GM19025 (cell line): ENCODE results near the gene MED16.
"Not testable (repeated sequence)": the region's sequence is repeated elsewhere in the genome, so short reads cannot be mapped to it uniquely, and the experiment has no call there.

Source experiments
- ATAC-seq: cut with Tn5 transposase; IDR thresholded peaks from one replicate; pipeline ENCODE4 v1.9.1; 2021; ENCODE audit warnings: mild to moderate bottlenecking, low read depth, moderate library complexity; ENCODE audit not compliant: unreplicated experiment

MED16 gene

DNA sequence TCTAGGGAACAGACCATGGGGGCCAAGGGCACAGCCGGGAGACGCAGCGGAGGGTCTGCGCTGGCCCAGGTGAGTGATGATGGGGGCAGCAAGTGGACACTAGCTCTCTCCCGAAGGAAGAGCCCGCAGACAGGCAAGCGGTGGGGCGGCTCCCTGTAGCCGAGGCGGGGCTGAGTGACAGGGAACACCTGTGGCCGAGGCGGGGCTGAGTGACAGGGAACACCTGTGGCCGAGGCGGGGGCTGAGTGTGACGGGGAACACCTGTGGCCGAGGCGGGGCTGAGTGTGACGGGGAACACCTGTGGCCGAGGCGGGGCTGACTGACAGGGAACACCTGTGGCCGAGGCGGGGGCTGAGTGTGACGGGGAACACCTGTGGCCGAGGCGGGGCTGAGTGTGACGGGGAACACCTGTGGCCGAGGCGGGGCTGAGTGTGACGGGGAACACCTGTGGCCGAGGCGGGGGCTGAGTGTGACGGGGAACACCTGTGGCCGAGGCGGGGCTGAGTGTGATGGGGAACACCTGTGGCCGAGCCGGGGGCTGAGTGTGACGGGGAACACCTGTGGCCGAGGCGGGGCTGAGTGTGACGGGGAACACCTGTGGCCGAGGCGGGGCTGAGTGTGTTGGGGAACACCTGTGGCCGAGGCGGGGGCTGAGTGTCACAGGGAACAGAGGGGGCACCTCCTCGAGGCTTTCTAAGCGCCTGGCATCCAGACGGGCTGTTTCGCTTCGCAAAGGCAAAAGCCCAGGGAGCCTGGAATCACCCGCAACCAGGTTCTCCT is 1.4 kb downstream of the MED16 start:
- not testable (repeated sequence) for ATAC-seq

DNA sequence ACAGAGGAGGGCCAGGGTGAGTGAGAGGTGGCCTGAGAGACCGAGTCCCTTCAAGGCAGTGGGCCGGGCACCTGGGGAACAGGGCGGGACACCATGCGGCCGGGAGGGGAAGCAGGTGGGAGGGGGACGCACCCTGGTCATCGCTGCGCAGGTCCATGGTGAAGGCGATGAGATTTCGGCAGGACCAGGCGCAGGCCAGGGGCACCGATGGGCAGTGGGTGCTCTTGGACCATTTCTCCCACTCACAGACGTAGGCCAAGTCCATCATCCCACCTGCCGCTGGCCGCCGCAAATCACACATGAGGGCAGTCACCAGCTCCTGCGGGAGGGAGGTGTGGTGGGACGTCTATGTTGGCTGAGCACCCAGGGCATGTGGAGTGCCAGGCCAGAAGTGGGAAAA is 2.2 kb downstream of the MED16 start:
- no peak for ATAC-seq

DNA sequence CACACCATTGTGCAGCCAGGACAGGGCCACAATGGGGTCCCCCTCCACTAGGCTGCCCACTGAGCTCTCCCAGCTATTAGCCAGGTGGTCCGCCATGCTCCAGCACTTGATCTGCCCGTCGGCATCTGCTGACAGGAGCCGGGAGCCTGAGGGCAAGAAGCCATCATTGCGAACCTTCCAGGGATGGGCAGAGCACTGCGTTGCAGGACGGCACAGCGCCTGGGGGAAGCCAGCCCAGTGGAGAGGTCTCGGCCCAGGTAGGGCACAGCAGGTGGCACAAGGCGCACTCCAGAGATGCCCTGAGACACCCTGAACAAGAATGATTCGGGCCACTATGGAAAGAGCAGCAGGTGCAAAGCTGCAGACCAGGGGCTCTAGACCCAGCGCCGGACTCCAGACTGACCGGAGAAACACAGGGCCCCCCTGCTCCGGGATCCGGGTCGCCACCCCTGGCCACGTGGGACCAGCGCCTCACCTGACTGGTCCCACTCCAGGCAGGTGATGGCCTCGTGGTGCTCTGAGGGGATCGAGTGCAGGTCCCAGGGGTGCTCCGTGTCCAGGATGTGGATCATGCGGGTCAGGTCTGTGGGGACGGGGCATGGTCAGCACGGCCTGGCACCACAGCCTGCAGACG is 3.2 kb downstream of the MED16 start:
- ATAC-seq: no peak

DNA sequence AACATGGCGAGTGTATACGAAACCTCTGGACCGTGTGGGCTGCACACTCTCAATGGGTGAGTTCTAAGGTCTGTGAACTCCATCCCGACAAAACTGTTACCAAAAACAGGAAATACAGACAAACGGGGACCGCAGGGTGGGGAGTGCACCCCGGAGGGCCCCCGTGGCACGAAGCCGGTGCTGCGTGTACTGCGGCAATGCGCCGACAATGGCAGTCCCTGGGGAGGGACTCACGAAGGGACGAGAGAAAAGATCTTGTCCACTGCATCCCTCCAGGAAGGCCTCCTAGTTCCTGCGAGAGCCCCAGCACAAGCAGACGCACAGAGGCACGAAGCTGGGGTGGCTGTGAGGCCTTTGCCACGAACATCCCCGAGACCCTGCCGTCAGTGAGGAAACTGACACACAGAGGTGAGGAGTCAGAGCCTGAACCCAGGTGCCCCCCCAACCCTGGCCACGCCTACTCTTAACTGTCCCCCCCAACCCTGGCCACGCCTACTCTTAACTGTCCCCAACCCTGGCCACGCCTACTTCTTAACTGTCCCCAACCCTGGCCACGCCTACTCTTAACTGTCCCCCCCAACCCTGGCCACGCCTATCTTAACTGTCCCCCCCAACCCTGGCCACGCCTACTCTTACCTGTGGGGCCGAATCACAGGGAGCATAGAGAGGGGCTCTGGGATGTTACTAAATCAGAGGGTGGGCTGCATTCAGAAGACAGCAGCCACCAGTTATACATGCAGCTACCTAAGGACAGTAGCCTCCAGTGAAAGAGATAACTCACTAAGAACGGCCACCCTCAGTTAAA is 4.2 kb downstream of the MED16 start:
- ATAC-seq: no peak

DNA sequence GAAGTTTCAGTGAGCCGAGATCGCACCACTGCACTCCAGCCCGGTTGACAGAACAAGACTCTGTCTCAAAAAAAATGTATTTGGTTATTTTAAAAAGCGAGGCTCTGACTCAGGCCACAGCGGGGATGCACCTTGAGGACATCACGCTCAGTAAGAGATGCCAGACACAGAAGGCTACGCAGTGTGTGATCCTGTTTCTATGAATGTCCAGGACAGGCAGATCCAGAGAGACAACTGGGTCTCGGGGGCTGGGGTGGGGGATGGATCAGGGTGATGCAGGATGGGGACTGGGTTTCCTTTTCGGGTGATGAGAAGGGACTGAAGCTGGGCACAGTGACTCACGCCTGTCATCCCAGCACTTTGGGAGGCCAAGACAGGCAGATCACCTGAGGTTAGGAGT is 5.4 kb downstream of the MED16 start:
- ATAC-seq: no peak

DNA sequence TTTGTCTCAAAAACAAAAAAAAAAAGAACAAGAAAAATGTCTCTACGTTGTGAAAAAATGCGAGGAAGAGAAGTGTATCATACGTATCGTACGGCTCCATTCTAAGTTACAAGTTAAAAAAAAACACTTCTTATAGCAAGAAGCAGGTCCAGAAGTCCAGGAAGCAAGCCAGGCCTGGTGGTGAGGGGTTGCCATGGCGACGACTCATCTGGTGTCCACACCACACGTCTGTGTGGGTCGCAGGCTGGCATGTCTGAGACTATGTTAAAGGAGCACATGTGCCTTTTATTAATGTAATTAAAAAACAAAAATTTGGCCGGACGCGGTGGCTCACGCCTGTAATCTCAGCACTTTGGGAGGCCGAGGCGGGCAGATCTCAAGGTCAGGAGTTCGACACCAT is 5.9 kb downstream of the MED16 start:
- no peak for ATAC-seq

DNA sequence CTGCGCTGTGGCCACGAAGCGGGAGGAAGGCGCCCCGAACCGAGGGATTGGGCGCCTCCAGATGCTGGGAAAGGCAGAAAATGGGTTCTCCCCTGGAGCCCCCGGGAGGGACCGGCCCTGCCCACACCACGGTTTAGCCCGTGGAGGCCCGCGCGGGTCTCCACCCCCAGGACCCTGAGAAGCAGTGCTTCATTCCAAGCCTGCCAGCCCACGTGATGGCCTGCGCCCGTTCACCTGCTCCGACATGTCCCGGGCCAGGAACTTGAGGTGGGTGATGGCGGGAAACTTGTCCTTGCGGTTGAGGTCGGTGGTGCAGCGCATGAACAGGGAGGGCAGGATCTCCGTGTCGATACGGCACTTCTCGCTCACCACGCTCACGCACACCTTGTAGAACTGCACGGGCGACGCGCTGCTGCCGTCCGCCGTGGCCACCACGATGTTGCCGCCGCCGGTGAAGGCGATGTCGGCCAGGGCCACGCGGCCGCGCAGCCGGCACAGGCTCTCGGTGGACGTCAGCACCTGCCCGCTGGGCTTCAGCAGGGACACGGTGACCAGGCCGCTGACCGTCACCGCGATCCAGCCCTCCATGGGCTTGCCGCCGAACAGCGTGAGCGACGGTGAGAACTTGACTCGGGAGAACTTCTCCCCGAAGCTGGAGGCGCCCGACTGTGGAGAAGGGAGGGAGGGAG is 7.3 kb downstream of the MED16 start:
- no peak for ATAC-seq

DNA sequence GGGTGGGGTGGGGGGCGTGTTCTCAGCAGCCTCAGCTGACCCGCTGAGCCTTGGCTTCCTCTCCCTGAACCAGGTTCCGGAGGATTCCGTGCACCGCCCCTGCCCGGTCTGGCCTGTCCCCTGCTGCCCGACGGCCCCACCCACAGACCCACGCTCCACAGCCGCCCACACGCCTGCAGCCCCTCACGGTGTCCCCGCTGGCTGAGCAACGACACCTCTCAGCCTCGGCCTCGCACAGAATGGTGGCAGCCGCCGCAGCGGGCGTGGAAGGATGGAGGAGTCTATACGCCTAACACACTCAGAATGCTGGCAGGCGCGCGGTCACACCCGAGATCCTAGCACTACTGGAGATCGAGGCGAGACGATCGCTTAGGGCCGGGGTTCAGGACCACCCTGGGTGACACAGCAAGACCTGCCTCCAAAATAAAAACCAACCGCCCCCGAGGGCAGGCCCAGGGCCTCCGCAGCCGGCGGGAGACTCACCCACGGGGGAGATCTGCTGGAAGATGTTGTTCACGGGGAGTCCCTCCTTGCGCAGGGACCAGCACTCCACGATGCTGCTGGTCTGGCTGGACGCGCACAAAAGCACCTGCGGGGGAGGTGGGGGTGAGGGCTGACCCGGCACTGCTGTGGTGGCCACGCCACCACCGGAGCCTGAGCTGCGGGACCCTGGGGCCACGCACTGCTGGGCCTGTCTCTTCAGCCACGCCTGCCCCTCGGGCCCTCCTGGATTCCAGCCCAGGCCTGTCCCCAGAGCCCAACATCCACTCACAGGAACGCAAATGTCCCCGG is 8.4 kb downstream of the MED16 start:
- ATAC-seq: no peak

DNA sequence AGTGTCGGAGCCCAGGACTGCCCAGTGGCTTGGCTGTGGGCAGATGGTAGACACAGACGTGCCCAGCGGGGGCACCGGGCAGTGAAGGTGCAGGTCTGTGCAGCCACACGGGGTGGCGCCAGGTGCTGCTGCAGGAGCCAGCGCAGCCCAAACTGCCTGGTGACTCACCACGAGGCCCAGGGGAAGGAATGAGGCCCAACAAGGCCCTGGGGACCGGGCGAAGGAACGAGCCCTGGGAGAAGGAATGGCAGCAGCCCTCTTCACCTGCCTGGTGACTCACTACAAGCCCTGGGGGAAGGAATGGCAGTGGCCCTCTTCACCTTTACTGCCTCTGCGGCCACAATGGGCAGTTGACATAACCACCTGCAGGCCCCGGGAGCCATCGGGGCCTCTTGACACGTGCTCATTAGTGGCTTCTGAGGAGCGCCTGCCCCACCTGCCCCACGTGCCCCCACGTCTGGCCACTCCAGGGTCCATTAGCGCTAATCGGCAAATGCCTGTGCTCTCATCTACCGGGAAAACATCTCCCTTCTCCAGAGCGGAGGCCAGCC is 9.3 kb downstream of the MED16 start:
- no peak for ATAC-seq

DNA sequence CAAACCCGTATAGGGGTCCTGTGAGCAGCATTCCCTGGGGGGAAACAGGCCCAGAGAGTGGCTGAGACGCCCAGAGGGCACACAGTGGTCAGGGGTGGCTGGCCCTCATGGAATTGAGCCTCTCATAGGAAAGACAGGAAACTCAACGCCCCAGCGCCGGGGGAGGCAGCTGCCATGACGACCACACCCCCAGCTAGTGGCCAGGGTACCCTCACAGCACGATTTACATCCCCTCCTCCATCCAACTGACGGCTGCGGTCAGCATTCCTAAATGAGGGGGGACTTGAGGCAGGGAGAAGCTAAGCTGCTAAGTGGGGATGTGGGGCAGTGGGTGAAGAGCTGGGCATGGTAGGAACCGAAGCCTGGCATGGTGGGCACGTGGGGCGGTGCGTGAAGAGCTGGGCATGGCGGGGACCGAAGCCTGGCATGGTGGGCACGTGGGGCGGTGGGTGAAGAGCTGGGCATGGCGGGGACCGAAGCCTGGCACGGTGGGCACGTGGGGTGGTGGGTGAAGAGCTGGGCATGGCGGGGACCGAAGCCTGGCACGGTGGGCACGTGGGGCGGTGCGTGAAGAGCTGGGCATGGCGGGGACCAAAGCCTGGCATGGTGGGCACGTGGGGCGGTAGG is 10.0 kb downstream of the MED16 start:
- ATAC-seq: no peak

DNA sequence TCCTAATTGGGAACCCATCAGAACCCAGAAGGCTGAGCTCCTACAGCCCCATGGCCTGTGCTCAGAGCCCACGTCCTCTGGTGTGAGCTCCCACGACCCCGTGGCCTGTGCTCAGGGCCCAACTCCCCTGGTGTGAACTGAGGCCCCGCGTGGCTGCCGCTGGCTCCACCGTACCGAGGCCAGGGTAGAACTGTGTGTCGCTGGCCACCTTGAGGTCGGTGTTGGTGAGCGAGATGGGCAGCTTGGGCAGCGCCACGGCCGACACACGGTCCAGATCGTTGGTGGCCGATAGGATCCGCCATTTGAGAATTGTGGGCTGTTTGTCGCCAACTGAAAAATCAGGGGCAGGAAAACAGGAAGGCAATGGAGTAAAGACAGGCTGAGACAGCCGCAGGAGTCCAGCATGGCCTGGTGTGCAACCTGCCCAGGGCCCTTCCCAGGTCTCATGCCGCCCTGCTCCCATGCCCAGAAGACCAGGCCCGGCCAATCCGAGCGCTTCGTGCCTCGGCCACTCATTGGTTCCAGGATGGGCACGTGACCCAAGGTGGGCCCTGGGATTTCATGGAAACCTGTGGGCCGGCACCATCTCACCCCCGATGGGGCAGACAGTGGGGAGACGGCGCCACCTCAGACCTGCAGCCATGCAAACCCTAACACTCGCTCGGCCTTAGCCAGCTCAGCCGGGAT is 11.5 kb downstream of the MED16 start:
- no peak for ATAC-seq

DNA sequence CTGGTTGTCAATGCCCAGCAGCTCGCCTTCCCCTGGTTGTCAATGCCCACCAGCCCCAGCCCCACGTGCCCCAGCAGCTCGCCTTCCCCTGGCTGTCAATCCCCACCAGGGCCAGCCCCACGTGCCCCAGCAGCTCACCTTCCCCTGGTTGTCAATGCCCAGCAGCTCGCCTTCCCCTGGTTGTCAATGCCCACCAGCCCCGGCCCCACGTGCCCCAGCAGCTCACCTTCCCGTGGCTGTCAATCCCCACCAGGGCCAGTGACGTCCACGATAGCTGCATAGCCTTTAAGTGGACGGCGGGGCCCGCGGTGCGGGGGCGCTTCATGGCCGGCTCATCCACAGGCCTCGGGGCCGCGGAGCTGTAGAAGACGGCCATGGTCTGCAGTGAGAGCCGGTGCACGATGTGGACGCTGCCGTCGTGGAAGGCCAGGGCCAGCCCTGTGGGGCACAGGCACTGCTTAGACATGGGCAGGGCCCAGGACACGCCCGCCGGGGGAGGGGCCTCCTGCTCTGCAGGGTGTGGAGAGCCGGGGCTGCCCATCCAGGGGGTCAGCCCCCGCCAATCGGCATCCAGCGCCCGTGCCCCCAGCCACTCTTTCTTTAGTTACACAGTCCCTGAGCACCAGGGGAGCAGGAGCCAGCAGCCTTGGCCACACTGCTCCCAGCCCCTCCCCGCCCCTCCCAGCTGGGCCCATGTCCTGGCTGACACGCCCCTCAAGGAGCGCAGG is 13.1 kb downstream of the MED16 start:
- ATAC-seq: no peak

DNA sequence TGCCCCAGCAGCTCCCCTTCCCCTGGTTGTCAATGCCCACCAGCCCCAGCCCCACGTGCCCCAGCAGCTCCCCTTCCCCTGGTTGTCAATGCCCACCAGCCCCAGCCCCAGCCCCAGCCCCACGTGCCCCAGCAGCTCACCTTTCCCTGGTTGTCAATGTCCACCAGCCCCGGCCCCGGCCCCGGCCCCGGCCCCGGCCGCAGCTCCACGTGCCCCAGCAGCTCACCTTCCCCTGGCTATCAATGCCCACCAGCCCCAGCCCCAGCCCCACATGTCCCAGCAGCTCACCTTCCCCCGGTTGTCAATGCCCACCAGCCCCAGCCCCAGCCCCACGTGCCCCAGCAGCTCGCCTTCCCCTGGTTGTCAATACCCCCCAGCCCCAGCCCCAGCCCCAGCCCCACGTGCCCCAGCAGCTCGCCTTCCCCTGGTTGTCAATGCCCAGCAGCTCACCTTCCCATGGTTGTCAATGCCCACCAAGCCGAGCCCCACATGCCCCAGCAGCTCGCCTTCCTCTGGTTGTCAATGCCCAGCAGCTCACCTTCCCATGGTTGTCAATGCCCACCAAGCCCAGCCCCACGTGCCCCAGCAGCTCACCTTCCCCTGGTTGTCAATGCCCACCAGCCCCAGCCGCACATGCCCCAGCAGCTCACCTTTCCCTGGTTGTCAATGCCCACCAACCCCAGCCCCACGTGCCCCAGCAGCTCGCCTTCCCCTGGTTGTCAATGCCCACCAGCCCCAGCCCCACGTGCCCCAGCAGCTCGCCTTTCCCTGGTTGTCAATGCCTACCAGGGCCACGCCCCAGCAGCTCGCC is 14.0 kb downstream of the MED16 start:
- ATAC-seq: not testable (repeated sequence)

DNA sequence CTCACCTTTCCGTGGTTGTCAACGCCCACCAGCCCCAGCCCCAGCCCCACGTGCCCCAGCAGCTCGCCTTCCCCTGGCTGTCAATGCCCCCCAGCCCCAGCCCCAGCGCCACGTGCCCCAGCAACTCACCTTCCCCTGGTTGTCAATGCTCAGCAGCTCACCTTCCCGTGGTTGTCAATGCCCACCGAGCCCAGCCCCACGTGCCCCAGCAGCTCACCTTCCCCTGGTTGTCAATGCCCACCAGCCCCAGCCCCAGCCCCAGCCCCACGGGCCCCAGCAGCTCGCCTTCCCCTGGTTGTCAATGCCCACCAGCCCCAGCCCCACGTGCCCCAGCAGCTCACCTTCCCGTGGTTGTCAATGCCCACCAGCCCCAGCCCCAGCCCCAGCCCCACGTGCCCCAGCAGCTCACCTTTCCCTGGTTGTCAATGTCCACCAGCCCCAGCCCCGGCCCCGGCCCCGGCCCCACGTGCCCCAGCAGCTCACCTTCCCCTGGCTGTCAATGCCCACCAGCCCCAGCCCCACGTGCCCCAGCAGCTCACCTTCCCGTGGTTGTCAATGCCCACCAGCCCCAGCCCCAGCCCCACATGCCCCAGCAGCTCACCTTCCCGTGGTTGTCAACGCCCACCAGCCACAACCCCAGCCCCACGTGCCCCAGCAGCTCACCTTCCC is 14.9 kb downstream of the MED16 start:
- ATAC-seq: not testable (repeated sequence)

DNA sequence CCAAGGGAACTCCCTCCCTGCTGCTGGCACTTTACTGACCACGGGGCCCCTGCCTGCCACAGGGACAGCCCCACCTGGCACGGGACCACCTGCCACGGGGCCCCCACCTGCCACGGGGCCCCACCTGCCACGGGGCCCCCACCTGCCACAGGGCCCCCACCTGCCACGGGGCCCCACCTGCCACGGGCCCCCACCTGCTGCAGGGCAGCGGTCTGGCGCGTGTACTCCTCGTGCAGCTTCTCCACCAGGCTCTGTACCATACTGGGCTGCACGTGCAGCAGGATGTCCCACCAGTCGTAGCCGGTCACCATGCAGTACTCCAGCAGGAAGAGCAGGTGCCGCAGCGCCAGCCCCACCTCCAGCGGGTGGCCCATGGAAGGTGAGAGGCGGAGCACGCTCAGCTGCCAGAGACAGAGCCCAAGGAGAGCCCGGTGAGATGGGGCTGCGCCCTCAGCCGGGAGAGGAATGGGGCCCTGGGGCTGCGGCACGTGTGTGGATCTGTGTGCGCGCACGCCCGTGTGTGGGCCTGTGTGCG is 16.1 kb downstream of the MED16 start:
- no peak for ATAC-seq

DNA sequence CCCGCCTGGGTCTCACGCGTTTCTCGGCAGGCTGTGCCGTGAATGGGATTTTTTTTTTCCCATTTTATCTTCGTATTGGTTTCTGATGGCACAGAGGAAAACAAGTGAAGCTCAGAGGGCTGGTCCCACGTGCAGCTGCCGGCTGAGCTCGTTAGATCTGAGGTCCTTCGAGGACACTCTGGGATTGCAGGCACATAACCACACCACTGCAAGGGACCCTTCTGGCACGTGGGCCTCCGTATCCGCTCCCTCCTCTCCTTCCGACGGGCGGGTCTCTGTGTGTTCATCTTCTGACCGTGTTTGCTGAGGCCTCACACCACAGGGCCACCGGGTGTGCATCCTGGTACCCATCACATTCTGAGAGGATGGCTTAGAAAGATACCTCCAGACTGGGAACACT is 16.9 kb downstream of the MED16 start:
- no peak for ATAC-seq
